Bone marrow (tissue), 2 donors: ENCODE results near the gene C1orf167.

Source experiments
- DNase-seq, 2 donors: peaks; one replicate each; lab custom pipeline; 2025; lab: John Stamatoyannopoulos, UW

The C1orf167 gene

GRCh38 chr1:11761285-11761684, 708 bp upstream of the C1orf167 start:
- DNase-seq: no peak

GRCh38 chr1:11764115-11764514, 2.1 kb downstream of the C1orf167 start:
- no peak for DNase-seq

- DNase-seq: no peak
Observed at GRCh38 chr1:11764519-11764918, 2.5 kb downstream of the C1orf167 start.

GRCh38 chr1:11765661-11766428, 3.9 kb downstream of the C1orf167 start:
- DNase-seq: no peak

- DNase-seq: no peak
Observed at GRCh38 chr1:11766429-11766776, 4.4 kb downstream of the C1orf167 start.

GRCh38 chr1:11767922-11768704, 6.1 kb downstream of the C1orf167 start:
- no peak for DNase-seq

- DNase-seq: no peak
Observed at GRCh38 chr1:11768821-11769220, 6.8 kb downstream of the C1orf167 start.

- DNase-seq: no peak
Observed at GRCh38 chr1:11769274-11769673, 7.3 kb downstream of the C1orf167 start.

GRCh38 chr1:11770011-11770410, 8.0 kb downstream of the C1orf167 start:
- DNase-seq: no peak

GRCh38 chr1:11771481-11772043, 9.6 kb downstream of the C1orf167 start:
- DNase-seq: no peak

- DNase-seq: no peak
Observed at GRCh38 chr1:11772458-11772857, 10.5 kb downstream of the C1orf167 start.

GRCh38 chr1:11774753-11775152, 12.8 kb downstream of the C1orf167 start:
- no peak for DNase-seq

GRCh38 chr1:11777658-11778322, 15.8 kb downstream of the C1orf167 start:
- no peak for DNase-seq

- DNase-seq: no peak
Observed at GRCh38 chr1:11778336-11778735, 16.3 kb downstream of the C1orf167 start.

GRCh38 chr1:11778844-11779623, 17.0 kb downstream of the C1orf167 start:
- no peak for DNase-seq

GRCh38 chr1:11779715-11780379, 17.9 kb downstream of the C1orf167 start:
- DNase-seq: no peak

GRCh38 chr1:11780380-11781147, 18.6 kb downstream of the C1orf167 start:
- DNase-seq: no peak

- no peak for DNase-seq
Observed at GRCh38 chr1:11781297-11781696, 19.3 kb downstream of the C1orf167 start.

- no peak for DNase-seq
Observed at GRCh38 chr1:11782127-11782708, 20.2 kb downstream of the C1orf167 start.

- no peak for DNase-seq
Observed at GRCh38 chr1:11783556-11783955, 21.6 kb downstream of the C1orf167 start.
